Liver (tissue), 9 donors: Measurements from ENCODE around the gene KRT83. TPM values are rescaled to one million over a fixed set of nuclear protein-coding genes. Genes with fewer than 3 reads are reported as not detected.

Experiments used
- DNase-seq: peaks from one replicate; pipeline ENCODE4 v3.0.0-alpha.2; 2017; ENCODE audit warnings: low spot score
- H3K27ac ChIP-seq, 2 donors: one replicate each; pipeline ENCODE4 v1.7.0; 2013; ENCODE audit warnings: inconsistent platforms in 2 of 2, low read length in 2 of 2, control low read depth in 1 of 2, low read depth in 1 of 2, mild to moderate bottlenecking in 1 of 2
- H3K27me3 ChIP-seq, 4 donors: one replicate each; pipeline versions ENCODE4 v1.6.1 to v1.7.0; 2013; ENCODE audit warnings: low read length in 3 of 4, inconsistent platforms in 1 of 4, mild to moderate bottlenecking in 1 of 4, moderate library complexity in 1 of 4; ENCODE audit not compliant: control insufficient read depth in 4 of 4, insufficient read depth in 4 of 4
- H3K36me3 ChIP-seq, 4 donors: one replicate each; pipeline versions ENCODE4 v1.6.1 to v1.7.0; 2013; ENCODE audit warnings: low read length in 3 of 4, mild to moderate bottlenecking in 3 of 4, low read depth in 1 of 4, moderate library complexity in 1 of 4; ENCODE audit not compliant: control insufficient read depth in 4 of 4, insufficient read depth in 3 of 4
- H3K4me1 ChIP-seq, 4 donors: one replicate each; pipeline versions ENCODE4 v1.6.1 to v1.7.0; 2013; ENCODE audit warnings: low read length in 3 of 4, mild to moderate bottlenecking in 3 of 4, moderate library complexity in 1 of 4; ENCODE audit not compliant: control insufficient read depth in 4 of 4, insufficient read depth in 4 of 4
- H3K4me3 ChIP-seq, 3 donors: one replicate each; pipeline versions ENCODE4 v1.6.1 to v1.7.0; 2013; ENCODE audit warnings: low read length in 3 of 3, control low read depth in 1 of 3, low read depth in 1 of 3, mild to moderate bottlenecking in 1 of 3
- H3K9ac ChIP-seq, 2 donors: one replicate each; pipeline ENCODE4 v1.7.0; 2013; ENCODE audit warnings: low read length in 2 of 2, mild to moderate bottlenecking in 2 of 2, moderate library complexity in 2 of 2, control low read depth in 1 of 2, low read depth in 1 of 2
- H3K9me3 ChIP-seq, 4 donors: one replicate each; pipeline versions ENCODE4 v1.6.1 to v1.7.0; 2013; ENCODE audit warnings: low read length in 3 of 4; ENCODE audit not compliant: control insufficient read depth in 4 of 4
- ATF3 ChIP-seq: IDR thresholded peaks from 2 replicates; pipeline ENCODE4 v1.6.1; 2016; ENCODE audit warnings: antibody characterized with exemption
- CTCF ChIP-seq: fragments of 150-350 bp; IDR thresholded peaks from 2 replicates; pipeline ENCODE4 v1.5.1; 2017; ENCODE audit warnings: improper control_type of control experiment, low read depth, low read length; ENCODE audit not compliant: missing input control
- EGR1 ChIP-seq, 2 donors: IDR thresholded peaks; 2 replicates each; pipeline ENCODE4 v1.6.1; 2016 to 2018; ENCODE audit warnings: antibody characterized with exemption in 2 of 2, low read depth in 2 of 2
- FOXA1 ChIP-seq: IDR thresholded peaks from 2 replicates; pipeline ENCODE4 v1.6.1; 2016; ENCODE audit warnings: antibody characterized with exemption
- FOXA2 ChIP-seq: IDR thresholded peaks from 2 replicates; pipeline ENCODE4 v1.6.1; 2016; ENCODE audit warnings: antibody characterized with exemption
- GABPA ChIP-seq, 2 donors: IDR thresholded peaks in 1 of 2; conservative IDR thresholded peaks in 1 of 2; 2 replicates each; pipeline ENCODE4 v1.6.1; 2016; ENCODE audit warnings: antibody characterized with exemption in 2 of 2, mild to moderate bottlenecking in 1 of 2, moderate library complexity in 1 of 2
- HNF4A ChIP-seq, 2 donors: conservative IDR thresholded peaks; 2 replicates each; pipeline ENCODE4 v1.6.1; 2016; ENCODE audit warnings: antibody characterized with exemption in 2 of 2, mild to moderate bottlenecking in 2 of 2
- HNF4G ChIP-seq: IDR thresholded peaks from 2 replicates; pipeline ENCODE4 v1.6.1; 2016; ENCODE audit warnings: antibody characterized with exemption
- JUND ChIP-seq, 2 donors: IDR thresholded peaks; 2 replicates each; pipeline ENCODE4 v1.6.1; 2016; ENCODE audit warnings: antibody characterized with exemption in 2 of 2
- MAX ChIP-seq: IDR thresholded peaks from 2 replicates; pipeline ENCODE4 v1.6.1; 2016; ENCODE audit warnings: antibody characterized with exemption
- NR2F2 ChIP-seq: IDR thresholded peaks from 2 replicates; pipeline ENCODE4 v1.6.1; 2016; ENCODE audit warnings: antibody characterized with exemption
- RAD21 ChIP-seq, 2 donors: IDR thresholded peaks; 2 replicates each; pipeline ENCODE4 v1.6.1; 2016; ENCODE audit warnings: antibody characterized with exemption in 2 of 2, mild to moderate bottlenecking in 2 of 2
- REST ChIP-seq: IDR thresholded peaks from 2 replicates; pipeline ENCODE4 v1.6.1; 2016; ENCODE audit warnings: antibody characterized with exemption, mild to moderate bottlenecking
- RXRA ChIP-seq, 2 donors: IDR thresholded peaks; 2 replicates each; pipeline ENCODE4 v1.6.1; 2017 to 2018; ENCODE audit warnings: antibody characterized with exemption in 2 of 2, mild to moderate bottlenecking in 1 of 2
- SP1 ChIP-seq: IDR thresholded peaks from 2 replicates; pipeline ENCODE4 v1.6.1; 2018; ENCODE audit warnings: antibody characterized with exemption, mild to moderate bottlenecking
- TAF1 ChIP-seq: conservative IDR thresholded peaks from 2 replicates; pipeline ENCODE4 v1.6.1; 2016; ENCODE audit warnings: antibody characterized with exemption, mild to moderate bottlenecking
- YY1 ChIP-seq: IDR thresholded peaks from 2 replicates; pipeline ENCODE4 v1.6.1; 2016; ENCODE audit warnings: antibody characterized with exemption, mild to moderate bottlenecking
- ZBTB33 ChIP-seq: IDR thresholded peaks from 2 replicates; pipeline ENCODE4 v1.6.1; 2016; ENCODE audit warnings: antibody characterized with exemption
- WGBS: extraction: QIAGEN DNeasy Blood & Tissue Kit; methylation state at CpG from one replicate; pipeline ENCODE4 v1.1.7; 2013; 5-methylcytosine and 5-hydroxymethylcytosine counted together
- polyA plus RNA-seq, 2 donors: library from polyadenylated mRNA; stranded (reverse) in 1 of 2; unstranded in 1 of 2; fragments of 200-250 nt in 1 of 2; fragments of >200 nt in 1 of 2; fragmentation: Nextera tagmentation in 1 of 2; extraction: Ambion mirVana in 1 of 2; gene quantifications; one replicate each; pipeline versions ENCODE4 v1.2.1 to v1.2.3, GENCODE V29; 2013 to 2015
- total RNA-seq, 2 donors: library from RNA; depleted of rRNA; stranded (reverse); fragments of >200 nt; gene quantifications; one replicate each; pipeline ENCODE4 v1.2.3, GENCODE V29; 2014
- donor health status: healthy.
- donor health status: healthy.
- donor health status: healthy.
- donor health status: healthy.
- donor health status: healthy.

KRT83 gene
- total and polyA plus RNA-seq, 4 donors: not detected

GRCh38 chr12:52356031-52356761, 35.0 kb upstream of the KRT83 start:
- no peaks in the 10 kb centered on the region for H3K27me3 ChIP-seq
- no peak for DNase-seq

More at GRCh38 chr12:52356031-52356761, 35.0 kb upstream of the KRT83 start:
- TF ChIP-seq TAF1 (no peak), GABPA (IDR thresholded peaks at IDR 0.05 in 1 of 2, conservative IDR thresholded peaks at IDR 0.05 in 1 of 2) (no peak), SP1 (no peak), HNF4G (no peak), FOXA2 (no peak), NR2F2 (no peak), HNF4A (conservative IDR thresholded peaks at IDR 0.05) (no peak), CTCF (no peak), ZBTB33 (no peak), RAD21 (IDR thresholded peaks at IDR 0.05) (no peak), YY1 (no peak), REST (no peak), ATF3 (no peak), RXRA (IDR thresholded peaks at IDR 0.05) (no peak), MAX (no peak), JUND (IDR thresholded peaks at IDR 0.05) (no peak), EGR1 (IDR thresholded peaks at IDR 0.05; ENCODE audit: low read depth in 2 of 2) (no peak), FOXA1 (no peak)
- WGBS: 93% methylated on average over 56 of the region's 56 CpGs
- Histone ChIP-seq H3K36me3 (no peaks in the 10 kb centered on the region), H3K4me1 (peaks cover 0 to 8% (median 5%) of the 10 kb centered on the region in 4 donors), H3K9me3 (no peaks in the 10 kb centered on the region), H3K27ac (no peak overlapping the region), H3K4me3 (no peak overlapping the region), H3K9ac (no peak overlapping the region)
